ENCODE data around the gene ASAH2B.
"Not testable (repeated sequence)": the region's sequence is repeated elsewhere in the genome, so short reads cannot be mapped to it uniquely, and the experiment has no call there.

ASAH2B gene

DNA sequence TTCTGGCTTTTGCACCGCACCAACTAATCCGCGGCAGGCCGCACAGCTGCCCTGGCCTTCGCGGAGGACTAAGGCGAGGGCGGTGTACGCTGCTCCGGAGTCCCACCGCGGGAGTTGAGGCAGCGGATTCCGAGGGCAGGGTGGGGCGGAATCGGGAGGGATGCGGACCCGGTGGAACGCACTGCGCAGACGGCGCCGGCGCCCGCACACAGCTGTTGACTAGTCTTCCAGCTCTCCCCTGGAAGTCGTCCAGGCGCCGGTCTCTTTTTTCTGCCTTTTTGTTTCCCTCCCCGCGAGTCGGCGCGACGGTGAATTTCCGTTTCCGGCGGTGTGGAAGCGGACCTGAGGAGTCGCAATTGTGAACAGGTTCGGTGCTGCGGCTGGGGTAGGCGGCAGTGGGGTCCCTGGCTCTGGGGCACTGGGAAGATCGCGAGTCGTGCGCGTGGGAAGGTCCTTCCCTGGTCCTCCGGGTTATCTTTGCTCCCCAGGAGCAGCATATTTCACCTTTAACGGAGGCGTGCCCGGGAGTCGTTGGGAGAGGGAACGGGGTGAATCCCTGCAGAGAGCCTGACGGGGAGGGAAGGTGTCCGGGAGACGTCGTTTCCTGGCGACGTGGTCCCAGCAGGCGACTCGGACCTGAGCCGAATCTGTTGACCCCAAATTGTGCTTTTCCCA is at the start of gene ASAH2B:
Gene ASAH2B, plus strand, starts transcription at position 319 of the 675 bp plus-strand sequence. CDS start 5,195 bp downstream, outside the sequence.
- peak; percentile 83 for DNase-seq (ENCODE audit: low read depth)
- peak within 1 kb of the TSS; percentile 74 for H3K4me3 ChIP-seq (ENCODE audit: low read depth, low read length)
- TF ChIP-seq, protein P1, sequence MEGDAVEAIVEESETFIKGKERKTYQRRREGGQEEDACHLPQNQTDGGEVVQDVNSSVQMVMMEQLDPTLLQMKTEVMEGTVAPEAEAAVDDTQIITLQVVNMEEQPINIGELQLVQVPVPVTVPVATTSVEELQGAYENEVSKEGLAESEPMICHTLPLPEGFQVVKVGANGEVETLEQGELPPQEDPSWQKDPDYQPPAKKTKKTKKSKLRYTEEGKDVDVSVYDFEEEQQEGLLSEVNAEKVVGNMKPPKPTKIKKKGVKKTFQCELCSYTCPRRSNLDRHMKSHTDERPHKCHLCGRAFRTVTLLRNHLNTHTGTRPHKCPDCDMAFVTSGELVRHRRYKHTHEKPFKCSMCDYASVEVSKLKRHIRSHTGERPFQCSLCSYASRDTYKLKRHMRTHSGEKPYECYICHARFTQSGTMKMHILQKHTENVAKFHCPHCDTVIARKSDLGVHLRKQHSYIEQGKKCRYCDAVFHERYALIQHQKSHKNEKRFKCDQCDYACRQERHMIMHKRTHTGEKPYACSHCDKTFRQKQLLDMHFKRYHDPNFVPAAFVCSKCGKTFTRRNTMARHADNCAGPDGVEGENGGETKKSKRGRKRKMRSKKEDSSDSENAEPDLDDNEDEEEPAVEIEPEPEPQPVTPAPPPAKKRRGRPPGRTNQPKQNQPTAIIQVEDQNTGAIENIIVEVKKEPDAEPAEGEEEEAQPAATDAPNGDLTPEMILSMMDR (IDR thresholded peaks at IDR 0.05; ENCODE audit: insufficient read depth, low read depth, low read length, missing control alignments), result no peak

DNA sequence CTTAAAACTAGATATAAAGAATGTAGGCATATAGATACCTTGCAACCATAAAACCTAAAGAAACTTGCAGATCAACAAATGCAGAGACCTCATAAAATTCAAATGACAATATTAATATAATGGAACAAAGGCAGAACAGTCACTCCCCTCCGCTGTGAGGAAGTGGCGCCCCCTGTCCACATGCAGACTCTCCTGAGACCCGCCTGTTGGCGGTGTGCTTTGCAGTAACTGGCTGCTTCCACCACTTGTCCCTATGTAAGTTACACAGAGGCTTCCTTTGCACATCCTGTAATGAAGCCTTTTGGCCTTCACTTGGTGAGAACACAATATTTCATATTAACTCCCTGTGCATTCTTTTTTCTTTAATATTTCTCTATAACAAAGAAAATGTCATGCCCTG is 41.9 kb upstream of the ASAH2B start:
- not testable (repeated sequence) for DNase-seq (ENCODE audit: low read depth); H3K4me3 ChIP-seq (ENCODE audit: low read depth, low read length)

DNA sequence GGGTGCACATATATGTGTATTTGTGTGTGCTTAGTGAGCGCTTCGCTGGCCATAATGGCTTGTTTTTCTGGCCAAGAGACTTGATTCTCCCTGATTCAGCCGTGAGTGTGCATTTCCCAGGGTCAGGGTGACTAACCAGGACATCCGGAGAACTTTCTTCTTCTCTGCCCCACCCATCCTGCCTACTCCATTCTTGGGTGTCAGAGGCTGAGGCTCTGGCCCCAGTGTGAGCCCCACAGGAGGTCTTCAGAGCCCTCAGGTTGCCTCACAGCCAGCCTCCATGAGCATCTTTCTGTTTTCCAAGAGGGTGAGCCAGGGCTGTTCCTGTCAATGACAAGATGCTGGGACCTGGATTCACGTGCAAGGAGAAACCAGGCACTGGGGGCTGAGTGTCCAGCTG is 37.8 kb upstream of the ASAH2B start:
- not testable (repeated sequence) for DNase-seq (ENCODE audit: low read depth)

DNA sequence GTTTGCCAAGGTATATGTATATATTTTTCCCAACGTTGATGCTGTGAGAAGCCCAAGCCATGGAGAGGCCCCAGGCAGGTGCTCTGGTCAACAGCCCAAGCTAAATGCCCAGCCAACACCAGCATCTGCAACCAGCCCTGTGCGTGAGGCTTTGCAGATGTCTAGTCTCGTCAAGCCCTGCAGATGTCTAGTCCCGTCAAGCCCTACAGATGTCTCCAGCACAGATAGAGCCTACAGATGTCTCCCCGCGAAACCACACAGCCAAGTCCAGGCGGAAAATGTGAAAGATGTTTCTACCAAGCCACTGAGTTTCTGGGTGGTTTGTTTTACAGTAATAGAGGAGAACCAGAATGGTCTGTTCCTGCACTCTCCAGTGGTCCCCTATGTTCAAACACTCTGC is 36.7 kb upstream of the ASAH2B start:
- H3K4me3 ChIP-seq (ENCODE audit: low read depth, low read length); DNase-seq (ENCODE audit: low read depth): not testable (repeated sequence)

More for the DNA sequence above, 37.8 kb upstream of the ASAH2B start:
- not testable (repeated sequence) for H3K4me3 ChIP-seq (ENCODE audit: low read depth, low read length)

DNA sequence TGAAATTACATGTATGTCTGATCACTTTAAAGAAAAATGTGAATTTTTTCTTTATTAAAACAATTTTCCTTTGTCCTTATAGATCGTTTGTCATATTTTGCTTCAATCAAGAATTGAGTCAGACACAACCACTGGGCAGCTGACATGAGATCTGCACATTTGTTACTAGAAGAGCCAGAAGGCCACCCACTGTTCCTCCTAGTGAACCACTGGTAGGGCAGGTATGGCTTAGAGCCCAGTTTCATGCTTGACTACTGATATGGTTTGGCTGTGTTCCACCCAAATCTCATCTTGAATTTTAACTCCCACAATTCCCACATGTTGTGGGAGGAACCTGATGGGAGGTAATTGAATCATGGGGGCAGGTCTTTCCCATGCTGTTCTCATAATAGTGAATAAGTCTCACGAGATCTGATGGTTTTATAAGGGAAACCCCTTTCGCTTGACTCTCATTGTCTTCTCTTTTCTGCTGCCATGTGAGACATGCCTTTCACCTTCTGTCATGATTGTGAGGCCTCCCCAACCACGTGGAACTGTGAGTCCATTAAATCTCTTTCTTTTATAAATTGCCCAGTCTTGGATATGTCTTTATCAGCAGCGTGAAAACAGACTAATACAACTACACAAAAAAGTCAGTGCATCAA is 35.2 kb upstream of the ASAH2B start:
- DNase-seq (ENCODE audit: low read depth), result peak; percentile 10
- not testable (repeated sequence) for H3K4me3 ChIP-seq (ENCODE audit: low read depth, low read length)

DNA sequence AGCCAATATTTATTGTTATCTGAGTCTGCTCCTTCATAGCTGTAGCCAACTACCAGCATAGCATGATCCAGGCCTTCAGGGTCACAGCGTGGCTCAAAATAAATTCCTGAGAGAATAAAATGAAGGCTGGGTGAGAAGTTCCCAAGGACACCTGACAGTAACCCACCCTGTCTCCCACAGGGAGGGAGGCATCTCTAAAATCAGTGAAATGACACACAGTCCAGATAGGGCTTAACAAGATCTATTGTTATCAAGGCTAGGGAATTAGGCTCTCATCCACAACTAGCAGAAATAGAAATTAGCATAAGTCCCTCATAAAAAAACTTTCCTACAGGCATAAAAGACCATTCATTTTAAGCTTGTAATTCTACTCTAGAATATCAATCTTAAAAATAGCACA is 33.7 kb upstream of the ASAH2B start:
- not testable (repeated sequence) for H3K4me3 ChIP-seq (ENCODE audit: low read depth, low read length); DNase-seq (ENCODE audit: low read depth)

DNA sequence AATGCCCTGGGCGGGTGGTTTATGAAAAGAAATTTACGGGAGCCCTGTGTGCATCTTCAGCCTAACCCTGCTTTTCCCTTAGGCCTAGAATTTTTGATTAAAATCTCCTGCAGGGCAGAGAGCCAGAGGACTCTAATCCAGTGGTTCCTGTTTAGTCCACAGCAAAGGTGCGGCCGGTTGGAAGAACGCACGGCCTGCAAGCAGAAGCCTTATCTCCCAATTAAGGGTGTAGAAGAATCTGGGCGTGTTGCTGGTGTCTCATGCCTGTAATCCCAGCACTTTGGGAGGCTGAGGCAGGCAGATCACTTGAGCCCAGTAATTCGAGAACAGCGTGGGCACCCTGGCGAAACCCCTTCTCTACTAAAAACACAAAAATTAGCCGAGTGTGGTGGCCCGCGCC is 29.5 kb upstream of the ASAH2B start:
- H3K4me3 ChIP-seq (ENCODE audit: low read depth, low read length); DNase-seq (ENCODE audit: low read depth): not testable (repeated sequence)

DNA sequence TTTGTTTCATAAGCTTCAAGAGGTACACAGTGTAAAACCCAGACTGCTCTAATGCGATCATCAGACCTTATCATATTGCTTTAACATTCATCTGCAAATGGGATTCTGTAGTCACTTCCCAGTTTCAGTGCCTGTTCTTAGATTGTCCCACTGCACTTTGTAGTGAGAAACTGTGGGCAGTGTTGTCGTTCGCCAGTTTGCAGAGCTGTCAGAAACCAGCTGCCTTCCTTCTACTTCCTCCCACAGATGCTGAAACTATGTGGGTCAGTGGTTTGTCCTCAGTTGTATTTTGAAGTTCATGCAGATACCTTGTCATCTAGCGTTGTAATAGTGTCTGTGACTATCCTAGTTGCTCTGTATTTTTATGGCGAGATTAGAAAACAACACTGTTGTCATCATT is 15.9 kb upstream of the ASAH2B start:
- peak; percentile 54 for DNase-seq (ENCODE audit: low read depth)
- H3K4me3 ChIP-seq (ENCODE audit: low read depth, low read length), result not testable (repeated sequence)

DNA sequence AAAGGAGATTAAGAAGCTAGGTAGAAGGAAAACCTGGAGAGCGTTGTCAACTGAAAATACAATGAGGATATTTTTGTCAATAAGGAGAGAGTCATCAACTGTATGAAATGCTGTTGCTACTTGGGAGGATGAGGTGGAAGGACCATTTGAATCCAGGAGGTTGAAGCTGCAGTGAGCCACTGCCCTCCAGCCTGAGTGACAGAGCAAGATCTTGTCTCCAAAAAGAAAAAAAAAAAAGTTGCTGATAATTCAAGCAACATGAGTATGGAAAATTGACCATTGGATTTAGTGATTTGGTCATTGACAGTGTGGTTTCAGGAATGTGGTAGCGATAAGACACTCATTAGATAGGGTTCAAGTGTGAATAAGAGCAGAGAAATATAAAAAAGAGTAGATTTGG is 11.6 kb upstream of the ASAH2B start:
- not testable (repeated sequence) for DNase-seq (ENCODE audit: low read depth); H3K4me3 ChIP-seq (ENCODE audit: low read depth, low read length)

DNA sequence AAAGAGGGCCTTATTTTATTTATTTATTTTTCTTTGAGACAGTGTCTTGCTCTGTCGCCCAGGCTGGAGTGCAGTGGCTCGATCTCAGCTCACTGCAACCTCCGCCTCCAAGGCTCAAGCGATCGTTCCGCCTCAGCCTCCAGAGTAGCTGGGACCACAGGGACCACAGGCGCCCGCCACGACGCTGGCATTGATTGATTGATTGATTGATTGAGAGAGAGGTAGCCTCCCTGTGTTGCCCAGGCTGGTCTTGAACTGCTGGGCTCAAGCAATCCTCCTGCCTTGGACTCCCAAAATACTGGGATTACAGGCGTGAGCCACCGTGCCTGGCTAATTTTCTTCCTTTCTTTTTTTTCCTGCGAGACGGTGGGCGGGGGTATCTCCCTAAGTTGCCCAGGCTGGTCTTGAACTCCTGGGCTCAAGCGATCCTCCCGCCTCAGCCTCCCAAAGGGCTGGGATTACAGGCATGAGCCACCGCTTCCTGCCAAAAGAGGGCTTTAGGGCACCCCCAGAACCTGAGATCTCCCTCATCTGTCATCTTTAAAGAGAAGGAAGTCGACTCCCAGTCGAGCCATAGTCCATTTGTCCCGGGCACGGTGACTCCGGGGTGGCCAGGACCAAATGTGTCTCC is 634 bp upstream of the ASAH2B start:
- peak overlapping the region; percentile 74 for H3K4me3 ChIP-seq (ENCODE audit: low read depth, low read length)
- not testable (repeated sequence) for DNase-seq (ENCODE audit: low read depth)

DNA sequence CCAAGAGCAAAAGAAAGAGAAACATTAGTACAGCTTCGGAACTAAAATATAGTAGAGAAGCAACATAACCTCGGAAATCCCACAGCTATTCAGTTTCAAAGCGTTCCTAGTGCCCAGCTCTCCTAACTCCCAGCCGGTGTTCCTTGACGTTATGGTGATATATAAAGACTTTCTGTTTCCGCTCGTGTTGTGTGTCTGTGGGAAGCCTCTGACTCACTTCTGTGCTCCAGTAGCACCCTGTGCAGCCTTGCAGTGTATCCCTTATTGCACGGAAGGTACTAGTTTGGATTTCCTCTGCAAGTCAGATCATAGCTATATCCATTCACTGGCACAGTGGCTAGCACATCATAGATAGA is 535 bp downstream of the ASAH2B start:
- peak overlapping the region; percentile 74 for H3K4me3 ChIP-seq (ENCODE audit: low read depth, low read length)
- peak; percentile 57 for DNase-seq (ENCODE audit: low read depth)
- TF ChIP-seq, protein P1 (IDR thresholded peaks at IDR 0.05; ENCODE audit: insufficient read depth, low read depth, low read length, missing control alignments), result no peak

DNA sequence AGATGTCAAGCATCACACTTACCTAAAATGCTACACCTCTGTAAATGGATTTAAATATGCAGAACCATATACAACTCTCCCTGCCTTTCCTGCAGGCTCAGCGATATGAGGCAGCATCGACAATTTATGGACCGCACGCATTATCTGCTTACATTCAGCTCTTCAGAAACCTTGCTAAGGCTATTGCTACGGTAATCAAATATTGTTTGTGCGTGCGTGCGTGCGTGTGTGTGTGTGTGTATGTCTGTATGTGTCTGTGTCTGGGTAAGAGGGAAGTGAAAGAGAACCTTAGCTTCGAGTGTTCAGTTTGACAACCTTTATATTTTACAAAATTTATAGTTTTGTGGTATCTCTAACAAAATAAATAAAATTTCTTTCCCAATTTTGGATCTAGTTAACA is 3.1 kb downstream of the ASAH2B start:
- DNase-seq (ENCODE audit: low read depth), result peak; percentile 9
- not testable (repeated sequence) for H3K4me3 ChIP-seq (ENCODE audit: low read depth, low read length)

DNA sequence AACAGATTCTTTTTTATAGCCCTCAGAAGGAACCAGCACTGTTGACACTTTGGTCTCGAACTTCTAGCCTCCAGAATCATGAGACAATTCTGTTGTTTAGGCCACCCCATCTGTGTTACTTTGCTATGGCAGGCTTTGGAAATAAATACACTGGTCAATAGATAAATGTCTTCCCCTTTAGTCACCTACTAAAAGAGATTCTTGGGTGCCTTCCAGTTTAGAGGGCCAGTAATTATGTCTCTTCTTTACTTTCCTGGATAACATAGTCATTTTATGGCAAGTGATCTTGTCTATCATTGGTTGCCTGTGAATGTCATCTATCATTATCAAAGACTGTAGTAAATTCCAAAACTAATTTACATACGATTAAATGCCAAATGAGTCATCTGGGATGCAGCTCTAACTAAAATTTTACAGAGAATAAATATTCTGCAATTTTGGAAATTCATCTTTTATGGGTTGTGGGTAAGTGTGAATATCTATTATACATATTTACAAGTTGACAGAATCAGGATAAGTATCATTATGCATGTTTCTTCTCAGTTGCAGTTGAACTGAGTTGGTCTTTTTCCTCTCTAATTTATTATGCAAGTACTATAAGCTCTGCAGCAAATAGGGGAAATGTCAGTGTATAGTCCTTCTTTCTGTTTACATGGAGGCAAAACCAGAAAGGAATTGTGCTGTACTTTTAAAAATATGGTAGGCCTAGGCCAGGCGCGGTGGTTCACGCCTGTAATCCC is 27.2 kb downstream of the ASAH2B start:
- H3K4me3 ChIP-seq (ENCODE audit: low read depth, low read length); DNase-seq (ENCODE audit: low read depth): not testable (repeated sequence)

DNA sequence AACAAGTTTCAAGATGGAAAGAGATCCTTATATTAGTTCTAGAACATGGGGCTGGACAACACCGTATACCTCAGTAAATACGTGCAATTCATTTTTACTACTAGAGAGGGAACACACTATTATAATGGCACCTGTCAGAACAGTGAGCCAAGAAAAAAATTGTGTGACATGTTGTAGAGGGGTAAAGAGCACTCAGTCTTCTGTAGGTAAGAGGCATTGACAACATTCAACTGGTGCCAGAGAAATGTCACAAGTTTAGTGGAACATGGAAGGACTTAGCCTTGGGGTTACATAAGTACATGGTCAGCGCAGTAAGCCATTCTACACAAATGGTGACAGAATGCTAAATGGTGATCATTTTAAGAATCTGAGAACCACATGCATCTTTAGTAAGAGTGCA is 32.3 kb downstream of the ASAH2B start:
- DNase-seq (ENCODE audit: low read depth); H3K4me3 ChIP-seq (ENCODE audit: low read depth, low read length): not testable (repeated sequence)

DNA sequence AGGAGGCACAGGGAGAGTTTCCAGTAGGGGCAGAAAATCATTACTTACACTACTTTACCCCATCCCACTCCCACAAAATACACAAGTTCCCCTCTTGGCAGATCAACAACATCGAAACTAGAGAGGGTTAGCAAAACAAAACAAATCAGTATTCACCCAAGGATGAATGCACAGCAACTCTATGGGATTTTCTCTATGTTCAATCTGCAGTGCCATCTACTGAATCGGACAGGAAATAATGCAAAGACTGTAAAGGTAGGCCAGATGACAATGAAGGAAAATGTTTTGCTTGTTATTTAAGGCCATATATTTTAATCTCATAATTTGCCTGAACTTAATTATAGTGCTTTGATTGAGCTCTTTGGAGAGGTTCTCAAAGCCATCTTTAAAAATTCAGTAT is 35.1 kb downstream of the ASAH2B start:
- DNase-seq (ENCODE audit: low read depth), result peak; percentile 5
- not testable (repeated sequence) for H3K4me3 ChIP-seq (ENCODE audit: low read depth, low read length)

DNA sequence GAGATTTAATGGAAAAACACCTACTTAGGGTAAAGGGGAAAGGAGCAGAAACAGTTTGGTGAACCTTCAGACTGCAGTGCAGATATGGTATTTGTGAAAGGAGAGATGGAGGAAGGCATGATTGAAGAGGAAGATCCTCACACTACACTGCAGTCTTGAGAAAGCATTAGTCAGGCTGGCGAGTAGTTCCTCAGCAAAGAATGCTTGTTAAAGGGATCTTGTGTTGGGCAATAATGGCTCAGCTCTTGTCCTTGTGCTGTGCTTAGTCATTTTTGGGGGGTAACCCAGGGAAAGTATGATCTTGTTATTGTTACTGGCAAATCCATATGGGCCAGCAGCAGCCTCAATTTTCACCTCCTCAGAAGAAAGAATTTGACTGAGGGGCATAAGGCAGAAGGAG is 40.3 kb downstream of the ASAH2B start:
- not testable (repeated sequence) for H3K4me3 ChIP-seq (ENCODE audit: low read depth, low read length); DNase-seq (ENCODE audit: low read depth)

DNA sequence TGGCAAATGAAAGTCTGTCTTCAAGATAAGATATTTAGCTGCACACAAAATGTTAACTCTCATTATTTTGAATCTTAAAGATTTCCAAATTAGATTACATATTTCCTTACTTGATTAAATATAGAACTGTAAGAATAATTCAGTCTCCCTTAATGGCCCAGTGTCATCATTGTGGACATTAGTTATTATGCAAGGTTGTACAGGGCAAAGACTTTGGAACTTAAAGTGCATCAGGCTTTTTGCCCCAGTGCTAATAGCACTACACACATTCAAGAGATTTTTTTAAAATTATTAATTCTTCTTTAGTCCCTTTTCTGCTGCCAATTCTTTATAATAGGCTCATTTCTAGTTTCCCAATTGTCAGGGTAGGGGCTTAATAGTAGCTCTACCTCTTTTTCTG is 42.3 kb downstream of the ASAH2B start:
- H3K4me3 ChIP-seq (ENCODE audit: low read depth, low read length); DNase-seq (ENCODE audit: low read depth): not testable (repeated sequence)

Measured in GM12865 (cell line).